ENCODE data around the gene OR4E1.

- TF ChIP-seq POLR2AphosphoS5 (IDR thresholded peaks at IDR 0.05; ENCODE audit: low read depth, low read length) (no peak), POLR2A (IDR thresholded peaks at IDR 0.05; ENCODE audit: low read depth, low read length) (no peak)
Measured at GRCh38 chr14:21721504-21721903, 47.9 kb upstream of the OR4E1 start.
